Middle frontal gyrus (tissue), 1 donor: Measurements from ENCODE around the gene HMGCS1.
"Not testable (repeated sequence)": the region's sequence is repeated elsewhere in the genome, so short reads cannot be mapped to it uniquely, and the experiment has no call there.

ENCODE experiments used
- DNase-seq: peaks from one replicate; pipeline ENCODE4 v3.0.0-alpha.2; 2015; ENCODE audit warnings: low spot score; ENCODE audit errors: extremely low spot score

The HMGCS1 gene

GRCh38 chr5:43274435-43275114 is 38.6 kb downstream of the HMGCS1 start:
- DNase-seq, result no peak

- no peak for DNase-seq
Measured at GRCh38 chr5:43273552-43273951, 39.7 kb downstream of the HMGCS1 start.

DNA sequence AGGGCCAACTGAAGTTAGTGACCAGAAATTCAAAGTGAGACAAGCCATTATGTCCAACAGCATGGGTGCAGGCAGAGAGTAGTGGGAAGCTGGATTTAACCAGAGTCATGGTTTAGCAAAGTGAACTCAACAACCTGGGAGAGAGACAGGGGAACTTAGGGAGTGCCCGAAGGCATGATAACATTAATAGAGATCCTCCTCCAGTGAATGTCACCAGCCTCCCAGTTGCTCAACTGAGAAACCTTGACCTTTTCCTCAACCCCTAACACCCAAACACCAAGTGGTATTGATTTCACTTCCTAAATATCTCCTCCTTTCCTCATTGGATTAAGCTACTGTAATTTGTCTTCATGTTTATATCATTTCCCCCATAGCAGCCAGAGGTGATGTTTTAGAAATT is 42.6 kb downstream of the HMGCS1 start:
- no peak for DNase-seq

- no peak for DNase-seq
Measured at GRCh38 chr5:43268188-43268820, 44.9 kb downstream of the HMGCS1 start.

GRCh38 chr5:43262269-43262668 is 50.9 kb downstream of the HMGCS1 start:
- not testable (repeated sequence) for DNase-seq

DNA sequence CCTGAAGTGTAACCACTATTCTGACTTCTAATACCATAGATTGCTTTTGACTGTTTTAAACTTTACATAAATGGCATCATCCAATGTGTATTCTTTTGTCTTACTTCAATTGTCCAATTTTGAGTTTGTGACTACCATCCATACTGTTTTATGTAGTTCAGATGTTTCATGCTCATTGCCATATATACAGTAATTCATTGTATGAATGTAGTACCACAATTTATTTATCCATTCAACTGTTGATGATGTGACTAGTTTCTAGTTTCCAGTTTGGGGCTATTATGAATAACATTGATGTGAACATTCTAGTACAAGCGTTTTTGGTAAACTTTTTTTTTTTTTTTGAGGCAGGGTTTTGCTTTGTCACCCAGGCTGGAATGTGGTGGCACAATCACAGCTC is 55.1 kb downstream of the HMGCS1 start:
- no peak for DNase-seq

- DNase-seq, result no peak
Measured at GRCh38 chr5:43256261-43256966, 56.8 kb downstream of the HMGCS1 start.

DNA sequence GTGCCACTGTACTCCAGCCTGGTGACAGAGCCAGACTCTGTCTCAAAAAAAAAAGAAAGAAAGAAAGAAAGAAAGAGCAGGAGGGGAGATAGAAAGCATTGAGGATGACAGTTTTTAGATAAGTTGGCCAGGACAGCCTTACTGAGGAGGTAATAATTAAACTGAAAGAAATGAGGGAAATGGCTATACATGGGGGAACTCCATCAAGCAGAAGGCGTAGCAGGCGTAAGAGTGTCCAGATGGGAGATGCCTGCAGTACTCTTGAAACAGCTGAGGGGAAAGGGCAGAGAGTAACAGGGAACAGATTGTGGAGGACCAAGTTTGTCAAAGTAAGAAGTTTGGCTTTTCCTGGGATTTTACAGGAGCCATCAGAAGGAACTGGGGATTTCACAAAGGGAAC is 57.5 kb downstream of the HMGCS1 start:
- DNase-seq, result no peak

GRCh38 chr5:43251754-43252153 is 61.5 kb downstream of the HMGCS1 start:
- DNase-seq, result no peak

DNA sequence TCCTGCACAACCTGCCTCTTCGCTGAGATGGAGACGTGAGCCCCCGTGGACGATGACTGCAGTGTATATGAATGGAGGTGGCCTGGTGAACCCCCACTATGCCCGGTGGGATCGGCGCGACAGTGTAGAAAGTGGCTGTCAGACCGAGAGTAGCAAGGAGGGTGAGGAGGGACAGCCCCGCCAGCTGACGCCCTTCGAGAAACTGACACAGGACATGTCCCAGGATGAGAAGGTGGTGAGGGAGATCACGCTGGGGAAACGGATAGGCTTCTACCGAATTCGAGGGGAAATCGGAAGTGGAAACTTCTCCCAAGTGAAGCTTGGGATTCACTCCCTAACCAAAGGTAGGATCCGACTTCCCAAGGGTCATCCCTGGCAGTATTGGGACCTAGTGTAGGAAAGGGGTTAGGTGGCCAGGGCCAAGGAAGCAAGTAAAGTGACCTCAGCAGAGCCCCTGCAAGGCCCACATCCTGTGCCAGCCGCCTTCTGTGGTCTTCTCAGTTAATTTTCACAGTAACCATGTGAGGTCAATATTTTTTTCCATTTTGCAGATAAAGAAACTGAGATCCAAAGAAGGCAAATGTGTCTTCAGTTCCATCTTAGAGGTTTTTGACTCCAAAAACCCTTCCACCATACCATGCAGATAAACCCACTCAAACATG is 67.4 kb downstream of the HMGCS1 start:
- no peak for DNase-seq

- DNase-seq, result no peak
Measured at GRCh38 chr5:43244823-43245565, 68.2 kb downstream of the HMGCS1 start.

- no peak for DNase-seq
Measured at GRCh38 chr5:43243270-43243669, 69.9 kb downstream of the HMGCS1 start.

DNA sequence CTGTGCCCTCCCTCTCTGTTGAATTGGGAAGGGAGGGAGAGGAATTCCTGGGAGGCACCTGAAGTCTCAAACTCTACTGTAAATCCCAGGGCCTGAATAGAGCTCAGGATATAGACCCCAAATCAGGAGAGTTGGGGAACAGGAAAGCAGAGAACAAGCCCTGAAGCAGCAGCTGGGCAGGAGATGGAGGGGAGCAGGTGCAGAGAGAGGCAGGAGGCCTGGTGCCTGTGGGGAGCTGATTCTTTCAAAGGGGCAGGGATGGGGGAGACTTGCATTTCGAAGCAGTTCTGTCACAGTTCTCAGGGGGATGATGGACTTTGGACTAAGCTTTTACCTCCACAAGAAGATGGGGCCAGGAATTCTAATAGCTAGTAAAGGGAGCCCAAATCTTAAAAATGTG is 71.0 kb downstream of the HMGCS1 start:
- DNase-seq, result no peak
